HG03571 (cell line): ENCODE measurements around the gene SLC35F4.
"Not testable (repeated sequence)": the region's sequence is repeated elsewhere in the genome, so short reads cannot be mapped to it uniquely, and the experiment has no call there.

Source experiments
- ATAC-seq: cut with Tn5 transposase; IDR thresholded peaks from one replicate; pipeline ENCODE4 v1.9.1; 2021; ENCODE audit not compliant: unreplicated experiment

Gene SLC35F4

GRCh38 chr14:57732463-57733285 is 133.2 kb downstream of the SLC35F4 start:
- ATAC-seq, result no peak

GRCh38 chr14:57729208-57730187 is 136.4 kb downstream of the SLC35F4 start:
- ATAC-seq, result no peak

GRCh38 chr14:57725399-57726077 is 140.4 kb downstream of the SLC35F4 start:
- ATAC-seq, result no peak

DNA sequence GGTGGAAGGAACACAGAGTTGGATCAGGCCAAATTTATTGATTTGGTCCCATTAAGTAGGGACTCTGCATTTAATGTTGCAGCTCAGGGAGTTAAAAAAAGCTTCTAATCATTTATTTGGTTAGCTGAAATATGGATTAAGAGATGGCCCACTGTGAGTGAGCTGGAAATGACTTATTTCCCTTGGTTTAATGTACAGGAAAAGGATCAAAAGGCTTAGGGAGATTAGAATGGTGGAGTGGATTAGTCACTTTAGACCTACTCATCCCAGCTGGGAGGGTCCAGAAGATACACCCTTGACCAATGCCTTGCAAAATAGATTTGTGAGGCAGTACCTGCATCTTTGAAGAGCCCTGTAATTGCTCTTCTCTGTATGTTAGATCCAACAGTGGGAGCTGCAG is 143.8 kb downstream of the SLC35F4 start:
- ATAC-seq, result not testable (repeated sequence)

- ATAC-seq, result no peak
Observed at GRCh38 chr14:57714487-57714931, 151.4 kb downstream of the SLC35F4 start.

DNA sequence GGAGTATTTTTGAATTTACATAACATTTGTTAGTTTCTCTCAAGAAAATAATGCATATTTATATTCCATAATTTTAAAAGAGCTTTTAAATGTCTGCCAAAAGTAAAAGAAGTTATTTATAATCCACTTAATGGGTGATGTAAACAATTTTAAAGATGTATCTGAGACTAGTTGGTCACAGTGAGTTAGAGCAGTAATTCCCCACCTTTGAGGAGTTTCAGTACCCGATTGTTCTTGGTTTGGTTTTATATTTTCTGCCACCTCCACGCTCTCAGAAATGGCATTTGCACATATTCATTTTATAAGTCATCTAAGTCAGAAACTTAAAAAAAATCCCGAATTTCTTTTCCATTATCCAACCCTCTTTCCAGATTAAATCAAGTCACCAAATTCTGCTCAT is 153.2 kb downstream of the SLC35F4 start:
- ATAC-seq, result no peak

- ATAC-seq, result no peak
Observed at GRCh38 chr14:57712102-57712501, 153.8 kb downstream of the SLC35F4 start.

GRCh38 chr14:57709909-57710308 is 156.0 kb downstream of the SLC35F4 start:
- ATAC-seq, result no peak

GRCh38 chr14:57709086-57709485 is 156.8 kb downstream of the SLC35F4 start:
- ATAC-seq, result not testable (repeated sequence)

DNA sequence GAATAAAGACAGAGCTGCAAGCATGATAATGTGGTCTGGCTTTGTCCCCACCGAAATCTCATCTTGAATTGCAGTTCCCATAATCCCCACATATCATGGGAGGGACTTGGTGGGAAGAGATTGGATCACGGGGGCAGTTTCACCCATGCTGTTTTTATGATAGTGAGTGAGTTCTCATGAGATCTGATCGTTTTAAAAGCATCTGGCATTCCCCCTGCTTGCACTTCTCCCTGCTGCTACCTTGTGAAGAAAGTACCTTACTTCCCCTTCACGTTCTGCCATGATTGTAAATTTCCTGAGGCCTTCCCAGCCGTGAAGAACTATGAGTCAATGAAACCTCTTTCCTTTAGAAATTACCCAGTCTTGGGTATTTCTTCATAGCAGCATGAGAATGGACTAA is 158.7 kb downstream of the SLC35F4 start:
- ATAC-seq, result no peak

GRCh38 chr14:57704763-57705162 is 161.1 kb downstream of the SLC35F4 start:
- no peak for ATAC-seq

- ATAC-seq, result no peak
Observed at GRCh38 chr14:57699947-57700346, 165.9 kb downstream of the SLC35F4 start.

GRCh38 chr14:57692671-57693070 is 173.2 kb downstream of the SLC35F4 start:
- no peak for ATAC-seq

DNA sequence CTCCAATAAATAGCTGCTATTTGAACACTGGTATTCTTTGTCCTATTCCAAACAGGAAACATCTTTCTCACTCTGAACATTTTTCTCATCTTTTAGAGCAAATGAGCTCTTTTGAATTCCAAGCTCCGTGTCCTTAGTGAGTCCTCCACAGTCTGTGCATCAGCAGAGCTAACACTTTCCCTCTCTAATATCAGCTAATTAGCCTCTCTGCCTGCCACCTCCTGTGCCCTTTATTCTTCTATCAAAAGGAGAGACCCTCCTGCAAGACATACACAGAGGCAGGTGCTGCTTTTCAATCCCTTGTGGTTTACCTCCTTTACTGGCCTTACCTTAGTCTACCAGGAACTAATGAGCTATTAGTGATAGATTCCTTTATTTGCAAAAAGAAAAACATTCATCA is 178.5 kb downstream of the SLC35F4 start:
- no peak for ATAC-seq

DNA sequence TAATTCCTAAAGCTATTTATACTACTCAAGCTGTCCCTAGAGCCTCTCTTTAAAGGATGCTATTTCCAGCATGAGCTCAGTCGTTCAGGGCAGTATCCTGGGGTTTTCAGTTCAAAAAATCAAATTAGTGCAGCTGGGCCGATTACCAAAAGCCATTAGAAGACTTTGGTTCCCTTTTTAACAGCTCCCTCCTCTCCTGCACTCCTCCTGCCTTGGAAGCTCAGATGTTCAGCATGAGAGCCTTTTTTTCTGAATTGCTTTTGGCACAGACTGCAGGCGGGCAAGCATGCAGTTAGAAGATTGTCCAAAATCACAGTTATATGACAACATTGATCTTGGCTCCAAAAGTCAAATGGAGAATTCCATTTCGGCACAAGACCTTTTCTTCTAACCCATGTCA is 179.6 kb downstream of the SLC35F4 start:
- ATAC-seq, result no peak

DNA sequence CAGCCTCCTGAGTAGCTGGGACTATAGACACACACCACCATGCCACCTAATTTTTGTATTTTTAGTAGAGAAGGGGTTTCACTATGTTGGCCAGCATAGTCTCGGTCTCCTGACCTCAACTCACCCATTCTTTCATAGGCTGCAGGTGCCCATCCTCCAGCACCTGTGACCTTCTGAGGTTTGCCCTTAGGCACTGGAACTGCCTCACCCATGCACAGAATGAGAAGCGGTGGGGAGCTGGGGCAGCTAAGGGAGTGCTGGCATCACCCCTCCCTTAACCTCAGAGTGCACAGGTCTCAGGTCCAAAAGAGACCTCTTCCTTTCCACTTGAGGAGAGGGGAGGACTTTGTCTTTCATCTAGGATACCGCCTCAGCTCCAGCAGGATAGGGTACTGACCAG is 194.9 kb downstream of the SLC35F4 start:
- ATAC-seq, result no peak

- no peak for ATAC-seq
Observed at GRCh38 chr14:57660208-57660607, 205.7 kb downstream of the SLC35F4 start.

- no peak for ATAC-seq
Observed at GRCh38 chr14:57659052-57659451, 206.8 kb downstream of the SLC35F4 start.

- no peak for ATAC-seq
Observed at GRCh38 chr14:57657487-57657886, 208.4 kb downstream of the SLC35F4 start.

GRCh38 chr14:57656853-57657252 is 209.0 kb downstream of the SLC35F4 start:
- ATAC-seq, result no peak

DNA sequence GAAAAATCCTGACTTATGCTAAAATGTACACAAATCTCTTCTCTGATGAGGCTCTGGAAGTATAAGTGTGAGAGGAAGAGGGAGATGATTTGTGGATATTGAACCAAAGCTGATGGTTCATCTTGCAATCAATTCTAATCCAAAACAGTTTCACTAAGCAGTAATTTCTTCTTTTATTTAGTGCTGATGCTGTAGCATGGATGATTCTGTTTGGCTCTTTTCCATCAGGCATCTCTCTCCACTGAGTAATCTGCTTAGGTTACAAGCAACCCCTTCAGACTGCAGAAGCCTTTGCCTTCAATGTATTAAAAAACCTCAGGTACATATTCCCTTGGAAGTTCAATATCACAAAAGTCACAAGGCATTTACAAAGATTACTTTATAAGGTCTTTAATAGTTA is 213.1 kb downstream of the SLC35F4 start:
- ATAC-seq, result no peak
